ENCODE measurements around the gene ODC1. TPM values are rescaled to one million over a fixed set of nuclear protein-coding genes. Genes with fewer than 3 reads are reported as not detected.

ODC1 gene
- total RNA-seq, 1 experiment from 2014 or later: 277 TPM

- no TSS peak for BruUV-seq (replicated peaks)
- ChIA-PET POLR2A (no interaction called here), CTCF (no interaction called here)
- Histone ChIP-seq H3K9me3 (peaks cover 10% of the 10 kb centered on the region; the same call in 1 of the 2 replicates), H3K36me3 (ENCODE audit: control insufficient read depth, insufficient read depth, low read length) (no peaks in the 10 kb centered on the region), H3K4me1 (peaks cover 15% of the 10 kb centered on the region), H3K4me3 (ENCODE audit: low read depth, low read length) (no peak overlapping the region), H3K27me3 (replicated peaks; ENCODE audit: control insufficient read depth, insufficient read depth, low read length) (no peaks in the 10 kb centered on the region)
- no peak for TF ChIP-seq CTCF (IDR thresholded peaks at IDR 0.05; ENCODE audit: insufficient read depth in 1 of 2, low read depth in 1 of 2, low read length in 1 of 2, severe bottlenecking in 1 of 2, unreplicated experiment in 1 of 2)
- no peaks in the 10 kb centered on the region for H3K27me3 Mint-ChIP-seq (ENCODE audit: insufficient read depth, unreplicated experiment)
- no peak overlapping the region for H3K4me3 Mint-ChIP-seq (ENCODE audit: unreplicated experiment)
- no peaks in the 10 kb centered on the region for H3K9me3 Mint-ChIP-seq (ENCODE audit: unreplicated experiment)
- no peak for DNase-seq
- H3K36me3 Mint-ChIP-seq (ENCODE audit: insufficient read depth, unreplicated experiment): no peaks in the 10 kb centered on the region
- peaks cover 19% of the 10 kb centered on the region for H3K4me1 Mint-ChIP-seq (ENCODE audit: low read depth, unreplicated experiment)
- no peak overlapping the region for H3K27ac Mint-ChIP-seq (ENCODE audit: unreplicated experiment)
- intact Hi-C loops (cut with micrococcal nuclease; ENCODE audit: unreplicated experiment): no loop called here
Observed at GRCh38 chr2:10495988-10496313, 47.8 kb upstream of the ODC1 start.

GRCh38 chr2:10495311-10495987, 47.3 kb upstream of the ODC1 start:
- Histone ChIP-seq H3K4me1 (peaks cover 20% of the 10 kb centered on the region), H3K27me3 (replicated peaks; ENCODE audit: control insufficient read depth, insufficient read depth, low read length) (no peaks in the 10 kb centered on the region), H3K9me3 (peaks cover 10% of the 10 kb centered on the region; the same call in 1 of the 2 replicates), H3K4me3 (ENCODE audit: low read depth, low read length) (no peak overlapping the region), H3K36me3 (ENCODE audit: control insufficient read depth, insufficient read depth, low read length) (no peaks in the 10 kb centered on the region)
- no peaks in the 10 kb centered on the region for H3K36me3 Mint-ChIP-seq (ENCODE audit: insufficient read depth, unreplicated experiment)
- H3K9me3 Mint-ChIP-seq (ENCODE audit: unreplicated experiment): no peaks in the 10 kb centered on the region
- H3K27ac Mint-ChIP-seq (ENCODE audit: unreplicated experiment): peak overlapping the region; percentile 9
- no peak overlapping the region for H3K4me3 Mint-ChIP-seq (ENCODE audit: unreplicated experiment)
- TF ChIP-seq CTCF (IDR thresholded peaks at IDR 0.05; ENCODE audit: insufficient read depth in 1 of 2, low read depth in 1 of 2, low read length in 1 of 2, severe bottlenecking in 1 of 2, unreplicated experiment in 1 of 2): no peak
- peaks cover 22% of the 10 kb centered on the region for H3K4me1 Mint-ChIP-seq (ENCODE audit: low read depth, unreplicated experiment)
- ChIA-PET CTCF (interaction anchor here (0.9 kb wide), 1 partner anchor 43 kb away, joined by 6 read pairs; no protein-coding TSS in a partner anchor), POLR2A (no interaction called here)
- intact Hi-C loops (cut with micrococcal nuclease; ENCODE audit: unreplicated experiment): no loop called here
- DNase-seq: no peak
- H3K27me3 Mint-ChIP-seq (ENCODE audit: insufficient read depth, unreplicated experiment): no peaks in the 10 kb centered on the region
- BruUV-seq (replicated peaks): no TSS peak

GRCh38 chr2:10494351-10495066, 46.4 kb upstream of the ODC1 start:
- H3K36me3 ChIP-seq (ENCODE audit: control insufficient read depth, insufficient read depth, low read length): no peaks in the 10 kb centered on the region
- H3K4me1 Mint-ChIP-seq (ENCODE audit: low read depth, unreplicated experiment): peaks cover 29% of the 10 kb centered on the region
- ChIA-PET CTCF (interaction anchor here (0.9 kb wide), 1 partner anchor 42 kb away, joined by 6 read pairs; no protein-coding TSS in a partner anchor), POLR2A (no interaction called here)
- H3K27me3 ChIP-seq (replicated peaks; ENCODE audit: control insufficient read depth, insufficient read depth, low read length): no peaks in the 10 kb centered on the region
- H3K36me3 Mint-ChIP-seq (ENCODE audit: insufficient read depth, unreplicated experiment): no peaks in the 10 kb centered on the region
- TF ChIP-seq CTCF (IDR thresholded peaks at IDR 0.05; ENCODE audit: insufficient read depth in 1 of 2, low read depth in 1 of 2, low read length in 1 of 2, severe bottlenecking in 1 of 2, unreplicated experiment in 1 of 2): no peak
- intact Hi-C loops (cut with micrococcal nuclease; ENCODE audit: unreplicated experiment): no loop called here
- H3K27ac Mint-ChIP-seq (ENCODE audit: unreplicated experiment): no peak overlapping the region
- H3K4me1 ChIP-seq: peaks cover 26% of the 10 kb centered on the region
- BruUV-seq (replicated peaks): no TSS peak
- H3K27me3 Mint-ChIP-seq (ENCODE audit: insufficient read depth, unreplicated experiment): no peaks in the 10 kb centered on the region
- H3K9me3 Mint-ChIP-seq (ENCODE audit: unreplicated experiment): no peaks in the 10 kb centered on the region
- H3K9me3 ChIP-seq: peaks cover 10% of the 10 kb centered on the region; the same call in 1 of the 2 replicates
- no peak for DNase-seq
- no peak overlapping the region for H3K4me3 Mint-ChIP-seq (ENCODE audit: unreplicated experiment)
- H3K4me3 ChIP-seq (ENCODE audit: low read depth, low read length): no peak overlapping the region
